DOHH2 (cell line): ENCODE data around the gene E2F4.

ENCODE experiments used
- H3F3A ChIP-seq: fragments of 200-600 bp; sonication (generic), shearing (Covaris generic); 2 replicates; pipeline ENCODE4 v1.6.0; 2016; ENCODE audit warnings: antibody characterized with exemption, mild to moderate bottlenecking; ENCODE audit not compliant: control insufficient read depth, insufficient read depth
- H3K27ac ChIP-seq: fragments of 200-600 bp; sonication (generic); 2 replicates; pipeline ENCODE4 v1.5.1; 2014; ENCODE audit warnings: low read depth, mild to moderate bottlenecking, low read length, moderate library complexity
- H3K27me3 ChIP-seq: fragments of 200-600 bp; sonication (generic); 2 replicates; pipeline ENCODE4 v1.6.1; 2014; ENCODE audit warnings: mild to moderate bottlenecking, low read length, mixed read lengths; ENCODE audit not compliant: control insufficient read depth
- H3K36me3 ChIP-seq: fragments of 200-600 bp; sonication (generic); 2 replicates; pipeline ENCODE4 v1.6.1; 2014; ENCODE audit warnings: mild to moderate bottlenecking, low read length, moderate library complexity, mixed read lengths; ENCODE audit not compliant: control insufficient read depth
- H3K4me1 ChIP-seq: fragments of 200-600 bp; sonication (generic); 2 replicates; pipeline ENCODE4 v1.6.1; 2014; ENCODE audit warnings: mild to moderate bottlenecking, low read length, mixed read lengths; ENCODE audit not compliant: control insufficient read depth
- H3K4me2 ChIP-seq: fragments of 200-600 bp; sonication (generic); 2 replicates; pipeline ENCODE4 v1.6.0; 2014; ENCODE audit warnings: mild to moderate bottlenecking, low read length, moderate library complexity
- H3K4me3 ChIP-seq: fragments of 200-600 bp; sonication (generic); 2 replicates; pipeline ENCODE4 v1.5.1; 2014; ENCODE audit warnings: mild to moderate bottlenecking, low read length, mixed read lengths
- H3K79me2 ChIP-seq: fragments of 200-600 bp; sonication (generic); 2 replicates; pipeline ENCODE4 v1.6.1; 2014; ENCODE audit warnings: mild to moderate bottlenecking, low read length, mixed read lengths; ENCODE audit not compliant: control insufficient read depth
- H3K9me2 ChIP-seq: fragments of 200-600 bp; sonication (generic); replicated peaks from 2 replicates; pipeline ENCODE4 v1.6.1; 2014; ENCODE audit warnings: mild to moderate bottlenecking, low read length, mixed read lengths; ENCODE audit not compliant: control insufficient read depth
- H3K9me3 ChIP-seq: fragments of 200-600 bp; sonication (generic); 2 replicates; pipeline ENCODE4 v1.6.1; 2014; ENCODE audit warnings: antibody characterized with exemption, low read length, mixed read lengths; ENCODE audit not compliant: control insufficient read depth, insufficient read depth
- H4K20me1 ChIP-seq: fragments of 200-600 bp; sonication (generic); 2 replicates; pipeline ENCODE4 v1.6.0; 2014; ENCODE audit warnings: low read depth, mild to moderate bottlenecking, antibody characterized with exemption, low read length, moderate library complexity; ENCODE audit not compliant: control insufficient read depth, insufficient read depth
- CTCF ChIP-seq: fragments of 200-600 bp; sonication (generic); IDR thresholded peaks from one replicate; pipeline ENCODE4 v1.5.1; 2014; ENCODE audit warnings: antibody characterized with exemption, mild to moderate bottlenecking, low read depth, low read length; ENCODE audit not compliant: poor library complexity, severe bottlenecking
- EZH2phosphoT487 ChIP-seq: fragments of 200-600 bp; sonication (generic); IDR thresholded peaks from 2 replicates; pipeline ENCODE4 v1.6.1; 2017; ENCODE audit warnings: borderline replicate concordance, mild to moderate bottlenecking, antibody characterized with exemption, low read length, moderate library complexity, mixed read lengths

Gene E2F4

DNA sequence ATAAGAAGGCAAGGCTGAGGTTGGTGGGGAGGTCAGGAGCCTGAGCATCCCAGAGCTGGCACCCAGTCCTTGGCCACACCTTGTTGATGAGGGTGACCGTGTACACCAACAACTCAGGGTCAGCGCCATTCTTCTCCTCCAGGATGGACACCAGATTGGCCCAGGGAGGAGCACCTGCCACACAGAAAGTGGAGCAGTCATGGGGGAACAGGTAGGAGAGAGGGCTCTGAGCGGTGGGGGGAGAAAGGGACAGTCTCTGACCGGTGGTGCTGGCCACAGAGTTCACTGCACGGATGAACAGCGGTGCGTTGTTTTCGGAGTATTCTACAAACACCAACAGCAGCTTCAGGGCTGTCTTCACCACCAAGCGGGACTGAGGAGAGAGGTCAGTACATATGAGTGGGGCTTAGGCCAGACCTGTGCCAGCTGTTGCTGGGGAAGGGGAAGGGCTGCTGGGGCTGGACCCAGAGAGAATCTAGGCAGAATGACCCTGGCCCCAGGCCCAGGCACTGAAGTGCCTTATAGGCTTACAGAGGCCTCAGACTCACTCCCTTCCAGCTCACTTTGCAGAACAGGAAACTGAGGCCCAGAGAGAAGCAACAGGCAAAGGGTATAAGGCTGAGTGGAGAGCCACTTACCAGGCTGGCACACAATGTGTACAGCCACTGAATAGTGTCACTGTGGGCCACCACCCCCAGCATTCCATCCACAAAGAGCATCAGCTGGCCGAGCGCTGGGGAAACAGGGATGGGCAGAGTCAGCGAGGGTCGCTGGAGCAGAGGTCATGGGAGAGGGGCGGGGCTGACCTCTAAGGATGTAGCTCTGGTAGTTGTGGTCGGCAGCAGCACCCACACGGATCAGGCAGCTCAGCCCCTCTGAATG, 45.7 kb downstream of the E2F4 start:
- H4K20me1 ChIP-seq: peaks cover 5% of the 10 kb centered on the region; the same call in 1 of the 2 replicates
- no peaks in the 10 kb centered on the region for H3K27me3 ChIP-seq
- H3F3A ChIP-seq: no peaks in the 10 kb centered on the region
- no peak overlapping the region for H3K4me2 ChIP-seq
- H3K9me3 ChIP-seq: no peaks in the 10 kb centered on the region
- no peak overlapping the region for H3K4me3 ChIP-seq
- H3K36me3 ChIP-seq: peaks cover 12% of the 10 kb centered on the region
- no peaks in the 10 kb centered on the region; the same call in 1 of the 2 replicates for H3K79me2 ChIP-seq
- no peak overlapping the region for H3K27ac ChIP-seq
- peaks cover 5% of the 10 kb centered on the region for H3K4me1 ChIP-seq
- TF ChIP-seq EZH2phosphoT487: no peak
- TF ChIP-seq CTCF: no peak
- H3K9me2 ChIP-seq: no peaks in the 10 kb centered on the region

DNA sequence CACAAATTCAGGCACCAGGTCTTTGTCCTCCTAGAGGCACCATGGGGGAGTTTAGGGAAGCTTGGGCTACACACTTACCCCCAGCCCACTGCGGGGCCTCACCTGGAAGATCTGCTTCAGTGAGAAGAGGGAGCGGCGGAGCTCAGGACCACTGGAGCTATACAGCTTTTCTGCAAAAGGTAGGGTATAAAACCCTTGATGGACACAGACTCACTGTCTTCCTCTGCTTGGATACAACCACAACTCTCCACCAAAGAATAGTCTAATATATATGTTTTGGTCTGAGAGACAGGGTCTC, 46.3 kb downstream of the E2F4 start:
- Histone ChIP-seq H3K9me2 (no peaks in the 10 kb centered on the region), H3K79me2 (no peaks in the 10 kb centered on the region; the same call in 1 of the 2 replicates), H3K9me3 (no peaks in the 10 kb centered on the region), H3F3A (no peaks in the 10 kb centered on the region), H4K20me1 (peaks cover 5% of the 10 kb centered on the region; the same call in 1 of the 2 replicates), H3K4me2 (no peak overlapping the region), H3K27ac (no peak overlapping the region), H3K4me3 (no peak overlapping the region), H3K27me3 (no peaks in the 10 kb centered on the region), H3K36me3 (peaks cover 12% of the 10 kb centered on the region), H3K4me1 (peaks cover 5% of the 10 kb centered on the region)
- TF ChIP-seq CTCF: no peak
- TF ChIP-seq EZH2phosphoT487: no peak

DNA sequence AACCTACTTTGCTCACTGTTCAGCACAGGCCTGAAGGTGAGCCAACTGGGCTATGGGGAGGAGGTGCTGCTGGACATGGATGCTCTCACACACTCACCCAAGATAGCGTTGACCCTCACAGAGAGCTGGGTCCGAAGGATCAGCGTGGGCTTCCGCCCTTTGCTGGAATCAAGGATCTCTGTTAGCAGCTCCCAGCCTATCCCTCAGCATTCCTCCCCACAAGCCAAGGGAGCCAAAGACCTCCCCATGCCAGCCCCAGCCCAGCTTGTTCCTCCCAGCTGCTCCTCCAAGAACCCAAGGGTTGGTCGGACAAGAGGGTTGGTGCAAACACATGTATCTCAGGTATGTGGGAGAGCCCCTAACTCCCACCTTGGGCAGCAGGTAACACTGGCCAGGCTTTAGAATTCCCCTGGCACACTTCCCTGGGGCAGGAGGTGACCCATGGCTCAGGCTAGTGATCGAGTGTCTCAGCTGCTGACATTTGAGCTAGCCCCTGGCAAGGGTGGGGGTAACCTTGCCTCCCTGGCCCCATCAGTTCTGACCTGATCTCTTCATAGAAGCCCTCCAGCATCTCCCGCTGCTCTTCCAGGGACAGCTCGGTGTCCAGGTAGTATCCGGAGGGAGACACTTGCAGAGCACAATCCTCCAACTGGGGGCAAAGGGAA, 47.0 kb downstream of the E2F4 start:
- Histone ChIP-seq H3K27me3 (no peaks in the 10 kb centered on the region), H3K36me3 (peaks cover 12% of the 10 kb centered on the region), H3K27ac (no peak overlapping the region), H3K4me3 (no peak overlapping the region), H3F3A (no peaks in the 10 kb centered on the region), H3K79me2 (peaks cover 6% of the 10 kb centered on the region), H3K4me1 (peaks cover 11% of the 10 kb centered on the region), H4K20me1 (peaks cover 5% of the 10 kb centered on the region; the same call in 1 of the 2 replicates), H3K9me3 (no peaks in the 10 kb centered on the region), H3K4me2 (no peak overlapping the region), H3K9me2 (no peaks in the 10 kb centered on the region)
- no peak for TF ChIP-seq CTCF
- no peak for TF ChIP-seq EZH2phosphoT487
